HL-60 (cell line): ENCODE measurements around the gene XRCC3.

Source experiments
- CTCF ChIP-seq: IDR thresholded peaks from one replicate; pipeline ENCODE4 v1.5.1; 2011; ENCODE audit warnings: low read length, control low read depth, inconsistent platforms; ENCODE audit not compliant: insufficient read depth
- POLR2AphosphoS5 ChIP-seq: IDR thresholded peaks from 2 replicates; pipeline ENCODE4 v1.6.1; 2012; ENCODE audit warnings: low read depth

GRCh38 chr14:103659631-103660030, 55.6 kb downstream of the XRCC3 start:
- TF ChIP-seq POLR2AphosphoS5 (no peak), CTCF (no peak)
